ENCODE results near the gene THEMIS2. TPM values are rescaled to one million over a fixed set of nuclear protein-coding genes. Genes with fewer than 3 reads are reported as not detected.

Gene THEMIS2
- total RNA-seq, 2 experiments from 2014 or later = 20.2 to 21.6 TPM

GRCh38 chr1:27889506-27889905 is 17.2 kb downstream of the THEMIS2 start:
- H3K36me3 ChIP-seq (ENCODE audit: insufficient read depth, low read length) = peaks cover 66% of the 10 kb centered on the region
- peaks cover 45% of the 10 kb centered on the region for H3K4me1 Mint-ChIP-seq (ENCODE audit: low read depth)
- peak overlapping the region in 1 of 2 donors; percentile 45 for H3K27ac ChIP-seq (ENCODE audit: low read depth in 1 of 2, low read length in 2 of 2)
- no peaks in the 10 kb centered on the region for H3K9me3 Mint-ChIP-seq
- no peak overlapping the region for H3K4me3 ChIP-seq (ENCODE audit: low read length)
- ChIA-PET POLR2A (no interaction called here), CTCF (no interaction called here)
- no peak for DNase-seq
- peak overlapping the region; percentile 65 for H3K27ac Mint-ChIP-seq
- no peaks in the 10 kb centered on the region for H3K27me3 Mint-ChIP-seq
- intact Hi-C loops (cut with DNase I, micrococcal nuclease) = no loop called here
- H3K36me3 Mint-ChIP-seq (ENCODE audit: low read depth) = peaks cover 84% of the 10 kb centered on the region
- no peak for ATAC-seq (ENCODE audit: poor library complexity)
- H3K4me3 Mint-ChIP-seq = no peak overlapping the region
- no peak for TF ChIP-seq CTCF (IDR thresholded peaks at IDR 0.05)
- peaks cover 0 to 4% of the 10 kb centered on the region in 2 experiments for H3K9me3 ChIP-seq (ENCODE audit: control insufficient read depth in 1 of 2, insufficient read depth in 1 of 2, low read length in 2 of 2)
- peaks cover 88% of the 10 kb centered on the region for H3K4me1 ChIP-seq (ENCODE audit: insufficient read depth, low read length)
- H3K27me3 ChIP-seq (ENCODE audit: control insufficient read depth in 1 of 2, insufficient read depth in 2 of 2, low read length in 2 of 2) = no peaks in the 10 kb centered on the region

GRCh38 chr1:27891196-27891889 is 19.0 kb downstream of the THEMIS2 start:
- ATAC-seq (ENCODE audit: poor library complexity) (no peak), DNase-seq (peak in 7 of 14 experiments; percentile 15 to 88 (median 43))
- H3K27me3 ChIP-seq (ENCODE audit: control insufficient read depth in 1 of 2, insufficient read depth in 2 of 2, low read length in 2 of 2) = no peaks in the 10 kb centered on the region
- Mint-ChIP-seq H3K36me3 (ENCODE audit: low read depth) (peaks cover 84% of the 10 kb centered on the region), H3K4me3 (no peak overlapping the region), H3K27me3 (no peaks in the 10 kb centered on the region), H3K27ac (peak overlapping the region; percentile 70), H3K4me1 (ENCODE audit: low read depth) (peaks cover 42% of the 10 kb centered on the region), H3K9me3 (no peaks in the 10 kb centered on the region)
- H3K9me3 ChIP-seq (ENCODE audit: control insufficient read depth in 1 of 2, insufficient read depth in 1 of 2, low read length in 2 of 2) = no peaks in the 10 kb centered on the region
- H3K4me1 ChIP-seq (ENCODE audit: insufficient read depth, low read length) = peaks cover 70% of the 10 kb centered on the region
- ChIA-PET CTCF (interaction anchor here (0.7 to 1.6 kb wide), 4 partner anchors 9 to 88 kb away, joined by 3 to 11 read pairs (median 4); no protein-coding TSS in a partner anchor), POLR2A (no interaction called here)
- no peak for TF ChIP-seq CTCF (IDR thresholded peaks at IDR 0.05)
- H3K4me3 ChIP-seq (ENCODE audit: low read length) = no peak overlapping the region
- intact Hi-C loops (cut with DNase I, micrococcal nuclease) = no loop called here
- H3K27ac ChIP-seq (ENCODE audit: low read depth in 1 of 2, low read length in 2 of 2) = peak overlapping the region; percentile 20 to 33
- peaks cover 65% of the 10 kb centered on the region for H3K36me3 ChIP-seq (ENCODE audit: insufficient read depth, low read length)

- ATAC-seq (ENCODE audit: poor library complexity) (no peak), DNase-seq (no peak)
- H3K4me1 ChIP-seq (ENCODE audit: insufficient read depth, low read length) = peaks cover 38% of the 10 kb centered on the region
- Mint-ChIP-seq H3K36me3 (ENCODE audit: low read depth) (peaks cover 82% of the 10 kb centered on the region), H3K27ac (no peak overlapping the region), H3K4me1 (ENCODE audit: low read depth) (peaks cover 18% of the 10 kb centered on the region), H3K9me3 (no peaks in the 10 kb centered on the region), H3K4me3 (no peak overlapping the region), H3K27me3 (no peaks in the 10 kb centered on the region)
- no peak overlapping the region for H3K27ac ChIP-seq (ENCODE audit: low read depth in 1 of 2, low read length in 2 of 2)
- TF ChIP-seq CTCF (IDR thresholded peaks at IDR 0.05) = no peak
- peaks cover 69% of the 10 kb centered on the region for H3K36me3 ChIP-seq (ENCODE audit: insufficient read depth, low read length)
- no peaks in the 10 kb centered on the region for H3K27me3 ChIP-seq (ENCODE audit: control insufficient read depth in 1 of 2, insufficient read depth in 2 of 2, low read length in 2 of 2)
- H3K9me3 ChIP-seq (ENCODE audit: control insufficient read depth in 1 of 2, insufficient read depth in 1 of 2, low read length in 2 of 2) = no peaks in the 10 kb centered on the region
- ChIA-PET POLR2A (no interaction called here), CTCF (interaction anchor here (1.2 kb wide), 1 partner anchor 21 kb away, joined by 4 read pairs; no protein-coding TSS in a partner anchor)
- intact Hi-C loops (cut with DNase I, micrococcal nuclease) = no loop called here
- H3K4me3 ChIP-seq (ENCODE audit: low read length) = no peak overlapping the region
Observed at GRCh38 chr1:27894521-27894920, 22.2 kb downstream of the THEMIS2 start.

Measured in CD4-positive, alpha-beta T cell (primary cell).